A673 (cell line): ENCODE results near the gene ZBED1.

Source experiments
- EZH2 ChIP-seq: fragments of 200-600 bp; sonication (generic); IDR thresholded peaks from 2 replicates; pipeline ENCODE4 v1.6.1; 2017; ENCODE audit warnings: borderline replicate concordance, low read depth, mild to moderate bottlenecking, mixed read lengths, antibody characterized with exemption, low read length; ENCODE audit not compliant: poor library complexity, severe bottlenecking
- TF ChIP-seq, protein P1 (sequence below): fragments of 300-800, 200-600 bp; sonication (generic); conservative IDR thresholded peaks from 2 replicates; pipeline ENCODE4 v1.5.1; 2017; ENCODE audit warnings: low read depth, mild to moderate bottlenecking, antibody characterized with exemption, low read length, moderate library complexity, mixed read lengths

DNA sequence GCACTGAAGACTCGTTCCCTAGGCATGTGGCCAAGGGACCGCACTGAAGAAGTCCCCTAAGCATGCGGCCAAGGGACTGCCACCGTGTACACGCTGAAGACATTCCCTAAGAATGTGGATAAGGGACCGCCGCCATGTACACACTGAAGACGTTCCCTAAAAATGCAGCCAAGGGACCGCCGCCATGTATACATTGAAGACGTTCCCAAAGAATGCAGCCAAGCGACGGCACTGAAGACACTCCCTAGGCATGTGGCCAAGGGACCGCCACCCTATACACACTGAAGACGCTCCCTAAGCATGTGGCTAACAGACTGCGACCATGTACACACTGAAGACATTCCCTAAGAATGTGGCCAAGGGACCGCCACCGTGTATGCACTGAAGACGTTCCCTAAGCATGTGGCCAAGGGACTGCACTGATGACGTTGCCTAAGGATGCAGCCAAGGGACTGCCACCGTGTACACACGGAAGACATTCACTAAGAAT lies 31.5 kb downstream of the ZBED1 start:
- TF ChIP-seq, protein P1, sequence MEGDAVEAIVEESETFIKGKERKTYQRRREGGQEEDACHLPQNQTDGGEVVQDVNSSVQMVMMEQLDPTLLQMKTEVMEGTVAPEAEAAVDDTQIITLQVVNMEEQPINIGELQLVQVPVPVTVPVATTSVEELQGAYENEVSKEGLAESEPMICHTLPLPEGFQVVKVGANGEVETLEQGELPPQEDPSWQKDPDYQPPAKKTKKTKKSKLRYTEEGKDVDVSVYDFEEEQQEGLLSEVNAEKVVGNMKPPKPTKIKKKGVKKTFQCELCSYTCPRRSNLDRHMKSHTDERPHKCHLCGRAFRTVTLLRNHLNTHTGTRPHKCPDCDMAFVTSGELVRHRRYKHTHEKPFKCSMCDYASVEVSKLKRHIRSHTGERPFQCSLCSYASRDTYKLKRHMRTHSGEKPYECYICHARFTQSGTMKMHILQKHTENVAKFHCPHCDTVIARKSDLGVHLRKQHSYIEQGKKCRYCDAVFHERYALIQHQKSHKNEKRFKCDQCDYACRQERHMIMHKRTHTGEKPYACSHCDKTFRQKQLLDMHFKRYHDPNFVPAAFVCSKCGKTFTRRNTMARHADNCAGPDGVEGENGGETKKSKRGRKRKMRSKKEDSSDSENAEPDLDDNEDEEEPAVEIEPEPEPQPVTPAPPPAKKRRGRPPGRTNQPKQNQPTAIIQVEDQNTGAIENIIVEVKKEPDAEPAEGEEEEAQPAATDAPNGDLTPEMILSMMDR: no peak
- no peak for TF ChIP-seq EZH2
